ENCODE results near the gene CDH23. TPM values are rescaled to one million over a fixed set of nuclear protein-coding genes. Genes with fewer than 3 reads are reported as not detected.

Gene CDH23
- total RNA-seq, 1 donor = 0.36 TPM

DNA sequence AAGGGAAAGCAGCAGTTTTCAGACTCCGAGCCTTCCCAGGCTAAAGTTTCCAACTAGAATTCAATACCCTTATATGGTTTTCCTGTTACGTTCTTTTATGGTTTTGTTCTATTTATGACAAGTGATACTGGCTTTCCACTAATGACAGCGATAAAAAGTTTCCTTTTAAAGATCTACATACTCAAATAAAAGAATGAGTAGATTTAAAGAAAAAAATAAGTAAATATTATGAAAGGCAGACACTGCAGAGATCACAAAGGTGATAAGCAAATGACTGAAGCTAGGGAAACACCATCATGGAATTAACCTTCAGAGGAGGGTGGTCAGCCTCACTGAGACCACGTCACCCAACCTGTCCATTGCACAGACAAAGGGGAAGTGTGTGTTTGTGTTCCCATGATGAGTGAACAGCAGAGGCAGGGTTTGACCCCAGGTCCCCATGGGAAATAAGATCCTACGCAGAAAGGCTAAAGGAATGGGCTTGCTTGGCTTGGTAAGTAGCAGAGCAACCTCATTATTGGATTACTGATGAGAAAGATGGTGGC lies 372.6 kb downstream of the CDH23 start:
- Histone ChIP-seq H3K4me1 (ENCODE audit: insufficient read depth, low read length) (peaks cover 88% of the 10 kb centered on the region), H3K36me3 (ENCODE audit: insufficient read depth, low read length) (no peaks in the 10 kb centered on the region), H2AFZ (ENCODE audit: low read length) (no peak overlapping the region), H3K27ac (ENCODE audit: low read depth, low read length) (peak overlapping the region; percentile 92), H3K79me2 (ENCODE audit: insufficient read depth, low read length) (peaks cover 21% of the 10 kb centered on the region), H3K4me3 (ENCODE audit: insufficient read depth, low read length) (no peak overlapping the region), H4K20me1 (ENCODE audit: insufficient read depth, low read length) (no peaks in the 10 kb centered on the region), H3K4me2 (ENCODE audit: insufficient read depth, low read length) (peak overlapping the region; percentile 61), H3K9me3 (ENCODE audit: low read depth, low read length) (no peaks in the 10 kb centered on the region), H3K27me3 (ENCODE audit: insufficient read depth, low read length) (no peaks in the 10 kb centered on the region)
- peak; percentile 85 for DNase-seq (ENCODE audit: insufficient read length, low spot score, missing footprints)
- TF ChIP-seq, protein P1, sequence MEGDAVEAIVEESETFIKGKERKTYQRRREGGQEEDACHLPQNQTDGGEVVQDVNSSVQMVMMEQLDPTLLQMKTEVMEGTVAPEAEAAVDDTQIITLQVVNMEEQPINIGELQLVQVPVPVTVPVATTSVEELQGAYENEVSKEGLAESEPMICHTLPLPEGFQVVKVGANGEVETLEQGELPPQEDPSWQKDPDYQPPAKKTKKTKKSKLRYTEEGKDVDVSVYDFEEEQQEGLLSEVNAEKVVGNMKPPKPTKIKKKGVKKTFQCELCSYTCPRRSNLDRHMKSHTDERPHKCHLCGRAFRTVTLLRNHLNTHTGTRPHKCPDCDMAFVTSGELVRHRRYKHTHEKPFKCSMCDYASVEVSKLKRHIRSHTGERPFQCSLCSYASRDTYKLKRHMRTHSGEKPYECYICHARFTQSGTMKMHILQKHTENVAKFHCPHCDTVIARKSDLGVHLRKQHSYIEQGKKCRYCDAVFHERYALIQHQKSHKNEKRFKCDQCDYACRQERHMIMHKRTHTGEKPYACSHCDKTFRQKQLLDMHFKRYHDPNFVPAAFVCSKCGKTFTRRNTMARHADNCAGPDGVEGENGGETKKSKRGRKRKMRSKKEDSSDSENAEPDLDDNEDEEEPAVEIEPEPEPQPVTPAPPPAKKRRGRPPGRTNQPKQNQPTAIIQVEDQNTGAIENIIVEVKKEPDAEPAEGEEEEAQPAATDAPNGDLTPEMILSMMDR (IDR thresholded peaks at IDR 0.05; ENCODE audit: extremely low read depth, low read depth, low read length) = no peak

DNA sequence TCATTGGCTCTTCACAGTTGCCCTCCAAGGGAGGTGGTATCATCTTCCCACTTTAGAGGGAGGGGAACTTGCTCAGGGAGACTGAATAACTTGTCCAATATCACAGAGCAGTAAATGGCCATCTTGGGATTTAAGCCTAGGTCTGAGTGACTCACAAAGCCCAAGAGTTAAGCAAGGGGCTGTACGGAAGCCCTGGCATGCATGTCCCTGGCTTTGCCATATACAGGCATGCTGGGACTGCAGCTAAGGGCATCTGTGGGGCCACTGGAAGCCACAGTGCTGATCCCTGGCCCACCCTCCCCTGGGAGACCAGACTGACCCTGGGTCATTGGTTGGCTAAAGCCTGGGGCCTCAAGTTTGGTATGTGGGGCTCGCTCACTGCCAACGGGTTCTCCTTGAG lies 373.5 kb downstream of the CDH23 start:
- Histone ChIP-seq H3K36me3 (ENCODE audit: insufficient read depth, low read length) (no peaks in the 10 kb centered on the region), H3K4me3 (ENCODE audit: insufficient read depth, low read length) (peak overlapping the region; percentile 20), H3K79me2 (ENCODE audit: insufficient read depth, low read length) (peaks cover 21% of the 10 kb centered on the region), H3K4me1 (ENCODE audit: insufficient read depth, low read length) (peaks cover 83% of the 10 kb centered on the region), H3K4me2 (ENCODE audit: insufficient read depth, low read length) (peak overlapping the region; percentile 61), H3K9me3 (ENCODE audit: low read depth, low read length) (no peaks in the 10 kb centered on the region), H4K20me1 (ENCODE audit: insufficient read depth, low read length) (no peaks in the 10 kb centered on the region), H3K27ac (ENCODE audit: low read depth, low read length) (peak overlapping the region; percentile 92), H3K27me3 (ENCODE audit: insufficient read depth, low read length) (no peaks in the 10 kb centered on the region), H2AFZ (ENCODE audit: low read length) (no peak overlapping the region)
- TF ChIP-seq, protein P1 (IDR thresholded peaks at IDR 0.05; ENCODE audit: extremely low read depth, low read depth, low read length) = no peak
- DNase-seq (ENCODE audit: insufficient read length, low spot score, missing footprints) = peak; percentile 89

DNA sequence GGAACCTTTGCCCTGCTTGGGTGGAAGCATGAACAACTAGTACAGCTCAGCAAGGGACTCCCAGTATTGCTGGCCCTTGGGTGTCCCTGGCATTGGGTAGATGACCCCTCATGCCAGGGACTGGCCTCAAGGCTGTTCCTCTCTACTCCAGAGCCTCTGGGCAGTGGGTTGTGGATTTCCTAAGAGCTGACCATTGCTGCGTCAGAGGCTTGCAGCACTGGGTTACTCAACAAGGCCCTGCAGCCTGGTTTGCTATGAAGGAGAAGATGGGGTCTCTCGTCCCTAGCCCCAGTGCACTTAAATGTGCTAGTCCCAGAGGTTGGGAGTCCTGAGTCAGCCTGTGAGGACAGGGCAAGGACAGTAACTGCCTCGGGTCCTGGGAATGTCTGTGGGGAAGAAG lies 374.1 kb downstream of the CDH23 start:
- peak; percentile 73 for DNase-seq (ENCODE audit: insufficient read length, low spot score, missing footprints)
- no peaks in the 10 kb centered on the region for H3K36me3 ChIP-seq (ENCODE audit: insufficient read depth, low read length)
- H3K79me2 ChIP-seq (ENCODE audit: insufficient read depth, low read length) = peaks cover 21% of the 10 kb centered on the region
- no peaks in the 10 kb centered on the region for H3K27me3 ChIP-seq (ENCODE audit: insufficient read depth, low read length)
- H3K4me3 ChIP-seq (ENCODE audit: insufficient read depth, low read length) = peak overlapping the region; percentile 10
- peak overlapping the region; percentile 92 for H3K27ac ChIP-seq (ENCODE audit: low read depth, low read length)
- H3K4me2 ChIP-seq (ENCODE audit: insufficient read depth, low read length) = peak overlapping the region; percentile 17
- H3K4me1 ChIP-seq (ENCODE audit: insufficient read depth, low read length) = peaks cover 78% of the 10 kb centered on the region
- no peaks in the 10 kb centered on the region for H3K9me3 ChIP-seq (ENCODE audit: low read depth, low read length)
- TF ChIP-seq, protein P1 (IDR thresholded peaks at IDR 0.05; ENCODE audit: extremely low read depth, low read depth, low read length) = no peak
- H2AFZ ChIP-seq (ENCODE audit: low read length) = no peak overlapping the region
- H4K20me1 ChIP-seq (ENCODE audit: insufficient read depth, low read length) = no peaks in the 10 kb centered on the region

DNA sequence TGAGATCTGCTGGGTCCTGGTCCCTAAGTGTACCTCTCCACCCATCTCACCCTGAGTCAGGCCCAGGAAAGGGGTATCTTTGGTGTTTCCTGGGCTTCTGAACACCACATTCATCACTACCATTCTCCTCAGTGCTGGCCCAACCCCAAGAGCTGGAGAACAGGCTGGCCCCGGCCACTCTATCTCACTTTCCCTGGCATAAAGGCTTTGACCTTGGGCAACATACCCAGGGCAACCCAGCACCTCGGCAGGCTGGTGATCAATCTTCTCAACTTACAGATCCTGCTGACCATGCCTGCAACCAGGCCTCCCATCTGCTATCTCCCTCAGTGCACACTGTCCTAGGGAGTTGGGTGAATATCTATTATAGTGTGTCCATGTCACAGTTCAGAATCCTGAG lies 374.5 kb downstream of the CDH23 start:
- Histone ChIP-seq H3K79me2 (ENCODE audit: insufficient read depth, low read length) (peaks cover 20% of the 10 kb centered on the region), H3K9me3 (ENCODE audit: low read depth, low read length) (no peaks in the 10 kb centered on the region), H2AFZ (ENCODE audit: low read length) (no peak overlapping the region), H3K4me2 (ENCODE audit: insufficient read depth, low read length) (peak overlapping the region; percentile 86), H3K27ac (ENCODE audit: low read depth, low read length) (peak overlapping the region; percentile 92), H3K36me3 (ENCODE audit: insufficient read depth, low read length) (no peaks in the 10 kb centered on the region), H3K27me3 (ENCODE audit: insufficient read depth, low read length) (no peaks in the 10 kb centered on the region), H3K4me3 (ENCODE audit: insufficient read depth, low read length) (peak overlapping the region; percentile 89), H4K20me1 (ENCODE audit: insufficient read depth, low read length) (no peaks in the 10 kb centered on the region), H3K4me1 (ENCODE audit: insufficient read depth, low read length) (peaks cover 75% of the 10 kb centered on the region)
- TF ChIP-seq, protein P1 (IDR thresholded peaks at IDR 0.05; ENCODE audit: extremely low read depth, low read depth, low read length) = no peak
- peak; percentile 3 for DNase-seq (ENCODE audit: insufficient read length, low spot score, missing footprints)
